SK-N-SH treated with all-trans-retinoic acid at 6 μM for 48 hours (cell line): ENCODE measurements around the gene MTOR.

Source experiments
- ATAC-seq: fragments of 200-7000 bp; cut with Tn5 transposase; 3 replicates; pipeline ENCODE4 v1.9.1; 2020; ENCODE audit warnings: mild to moderate bottlenecking, moderate library complexity
- ARNTL ChIP-seq: fragments of 450-650 bp; formaldehyde crosslinking; IDR thresholded peaks from 2 replicates; pipeline ENCODE4 v1.5.0; 2020; ENCODE audit warnings: low read depth, mild to moderate bottlenecking, moderate library complexity, borderline replicate concordance
- BACH2 ChIP-seq: fragments of 250-450 bp; sonication (Bioruptor Pico); IDR thresholded peaks from 2 replicates; pipeline ENCODE4 v1.9.0; 2021; ENCODE audit warnings: mild to moderate bottlenecking, borderline replicate concordance
- CSDC2 ChIP-seq: fragments of 250-450 bp; sonication (Bioruptor Pico); IDR thresholded peaks from 2 replicates; pipeline ENCODE4 v1.5.0; 2020; ENCODE audit warnings: mild to moderate bottlenecking, moderate library complexity
- ESRRG ChIP-seq: fragments of 250-450 bp; sonication (Bioruptor Pico); IDR thresholded peaks from 2 replicates; pipeline ENCODE4 v1.6.1; 2021; ENCODE audit warnings: mild to moderate bottlenecking
- GLIS3 ChIP-seq: fragments of 250-450 bp; sonication (Bioruptor Pico); IDR thresholded peaks from 2 replicates; pipeline ENCODE4 v1.5.0; 2020; ENCODE audit warnings: mild to moderate bottlenecking, moderate library complexity
- ISL1 ChIP-seq: fragments of 250-450 bp; sonication (Bioruptor Pico); IDR thresholded peaks from 2 replicates; pipeline ENCODE4 v2.1.2; 2022; ENCODE audit warnings: mild to moderate bottlenecking, moderate library complexity
- OSR1 ChIP-seq: fragments of 250-450 bp; sonication (Bioruptor Pico); IDR thresholded peaks from 2 replicates; pipeline ENCODE4 v1.8.0; 2022; ENCODE audit warnings: moderate library complexity, mild to moderate bottlenecking, inconsistent platforms
- PPARA ChIP-seq: fragments of 250-450 bp; sonication (Bioruptor Pico); IDR thresholded peaks from 2 replicates; pipeline ENCODE4 v1.5.0; 2020; ENCODE audit warnings: mild to moderate bottlenecking, borderline replicate concordance
- RARB ChIP-seq: fragments of 250-450 bp; sonication (Bioruptor Pico); IDR thresholded peaks from 2 replicates; pipeline ENCODE4 v1.8.0; 2021; ENCODE audit warnings: mild to moderate bottlenecking, moderate library complexity
- SNAI2 ChIP-seq: fragments of 250-450 bp; sonication (Bioruptor Pico); IDR thresholded peaks from 2 replicates; pipeline ENCODE4 v1.5.0; 2020; ENCODE audit warnings: mild to moderate bottlenecking, moderate library complexity
- TOX ChIP-seq: fragments of 250-450 bp; sonication (Bioruptor Pico); IDR thresholded peaks from 2 replicates; pipeline ENCODE4 v1.8.0; 2021; ENCODE audit warnings: mild to moderate bottlenecking, moderate library complexity, borderline replicate concordance
- ZC3H10 ChIP-seq: fragments of 250-450 bp; sonication (Bioruptor Pico); IDR thresholded peaks from 2 replicates; pipeline ENCODE4 v1.5.1; 2021; ENCODE audit warnings: mild to moderate bottlenecking, moderate library complexity
- ZFP3 ChIP-seq: fragments of 250-450 bp; sonication (Bioruptor Pico); IDR thresholded peaks from 2 replicates; pipeline ENCODE4 v1.5.0; 2020; ENCODE audit warnings: mild to moderate bottlenecking, moderate library complexity
- ZFP30 ChIP-seq: fragments of 450-650 bp; formaldehyde crosslinking; IDR thresholded peaks from 2 replicates; pipeline ENCODE4 v1.5.0; 2022; ENCODE audit warnings: mild to moderate bottlenecking, moderate library complexity
- ZNF70 ChIP-seq: fragments of 450-650 bp; formaldehyde crosslinking; IDR thresholded peaks from 2 replicates; pipeline ENCODE4 v1.5.0; 2020; ENCODE audit warnings: mild to moderate bottlenecking, moderate library complexity
- ZNF8 ChIP-seq: fragments of 450-650 bp; formaldehyde crosslinking; IDR thresholded peaks from 2 replicates; pipeline ENCODE4 v1.5.0; 2020; ENCODE audit warnings: mild to moderate bottlenecking, moderate library complexity
- TF ChIP-seq, protein P1 (sequence below): fragments of 250-450 bp; sonication (Bioruptor Pico); IDR thresholded peaks from 2 replicates; pipeline ENCODE4 v1.5.1; 2020; ENCODE audit warnings: low read depth, mild to moderate bottlenecking, moderate library complexity
- TF ChIP-seq, protein P2 (sequence below): fragments of 250-450 bp; sonication (Bioruptor Pico); IDR thresholded peaks from 2 replicates; pipeline ENCODE4 v1.8.0; 2021; ENCODE audit warnings: low read depth, mild to moderate bottlenecking, moderate library complexity, borderline replicate concordance
- TF ChIP-seq, protein P3 (sequence below): fragments of 250-450 bp; sonication (Bioruptor Pico); IDR thresholded peaks from 2 replicates; pipeline ENCODE4 v1.5.1; 2021; ENCODE audit warnings: mild to moderate bottlenecking, moderate library complexity
- TF ChIP-seq, protein P4 (sequence below): fragments of 250-450 bp; sonication (Bioruptor Pico); IDR thresholded peaks from 2 replicates; pipeline ENCODE4 v1.8.0; 2020; ENCODE audit warnings: mild to moderate bottlenecking, moderate library complexity, borderline replicate concordance

MTOR gene

DNA sequence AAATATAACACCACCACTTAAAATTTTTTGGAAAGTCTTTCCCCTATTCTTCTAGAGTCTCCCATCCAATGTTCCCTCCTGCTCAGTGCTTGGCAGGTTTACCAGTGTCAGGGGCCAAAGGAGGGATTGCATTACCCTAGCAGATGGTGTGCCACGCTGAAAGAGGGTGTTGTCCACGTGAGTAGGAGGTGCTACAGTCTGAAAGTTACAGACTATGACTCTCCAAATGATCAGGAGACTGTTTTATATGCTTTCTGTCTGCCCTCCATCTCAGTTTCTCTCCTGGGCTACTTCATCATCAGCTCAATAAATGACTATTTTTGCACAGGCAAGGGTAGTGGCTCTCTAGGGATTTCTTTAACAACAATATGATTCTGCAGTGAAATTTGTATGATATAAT is 104.5 kb downstream of the MTOR start (continued):
- TF ChIP-seq, protein P1, sequence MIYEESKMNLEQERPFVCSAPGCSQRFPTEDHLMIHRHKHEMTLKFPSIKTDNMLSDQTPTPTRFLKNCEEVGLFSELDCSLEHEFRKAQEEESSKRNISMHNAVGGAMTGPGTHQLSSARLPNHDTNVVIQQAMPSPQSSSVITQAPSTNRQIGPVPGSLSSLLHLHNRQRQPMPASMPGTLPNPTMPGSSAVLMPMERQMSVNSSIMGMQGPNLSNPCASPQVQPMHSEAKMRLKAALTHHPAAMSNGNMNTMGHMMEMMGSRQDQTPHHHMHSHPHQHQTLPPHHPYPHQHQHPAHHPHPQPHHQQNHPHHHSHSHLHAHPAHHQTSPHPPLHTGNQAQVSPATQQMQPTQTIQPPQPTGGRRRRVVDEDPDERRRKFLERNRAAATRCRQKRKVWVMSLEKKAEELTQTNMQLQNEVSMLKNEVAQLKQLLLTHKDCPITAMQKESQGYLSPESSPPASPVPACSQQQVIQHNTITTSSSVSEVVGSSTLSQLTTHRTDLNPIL (CRISPR knock-in tag), result no peak
- TF ChIP-seq BACH2, result no peak
- TF ChIP-seq ZC3H10 (CRISPR knock-in tag), result no peak
- TF ChIP-seq, protein P2, sequence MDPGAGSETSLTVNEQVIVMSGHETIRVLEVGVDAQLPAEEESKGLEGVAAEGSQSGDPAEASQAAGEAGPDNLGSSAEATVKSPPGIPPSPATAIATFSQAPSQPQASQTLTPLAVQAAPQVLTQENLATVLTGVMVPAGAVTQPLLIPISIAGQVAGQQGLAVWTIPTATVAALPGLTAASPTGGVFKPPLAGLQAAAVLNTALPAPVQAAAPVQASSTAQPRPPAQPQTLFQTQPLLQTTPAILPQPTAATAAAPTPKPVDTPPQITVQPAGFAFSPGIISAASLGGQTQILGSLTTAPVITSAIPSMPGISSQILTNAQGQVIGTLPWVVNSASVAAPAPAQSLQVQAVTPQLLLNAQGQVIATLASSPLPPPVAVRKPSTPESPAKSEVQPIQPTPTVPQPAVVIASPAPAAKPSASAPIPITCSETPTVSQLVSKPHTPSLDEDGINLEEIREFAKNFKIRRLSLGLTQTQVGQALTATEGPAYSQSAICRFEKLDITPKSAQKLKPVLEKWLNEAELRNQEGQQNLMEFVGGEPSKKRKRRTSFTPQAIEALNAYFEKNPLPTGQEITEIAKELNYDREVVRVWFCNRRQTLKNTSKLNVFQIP (CRISPR knock-in tag), result no peak
- no peak for TF ChIP-seq ESRRG (CRISPR knock-in tag)
- TF ChIP-seq SNAI2 (CRISPR knock-in tag), result no peak
- no peak for TF ChIP-seq PPARA (CRISPR knock-in tag)
- TF ChIP-seq ZFP3 (CRISPR knock-in tag), result no peak

DNA sequence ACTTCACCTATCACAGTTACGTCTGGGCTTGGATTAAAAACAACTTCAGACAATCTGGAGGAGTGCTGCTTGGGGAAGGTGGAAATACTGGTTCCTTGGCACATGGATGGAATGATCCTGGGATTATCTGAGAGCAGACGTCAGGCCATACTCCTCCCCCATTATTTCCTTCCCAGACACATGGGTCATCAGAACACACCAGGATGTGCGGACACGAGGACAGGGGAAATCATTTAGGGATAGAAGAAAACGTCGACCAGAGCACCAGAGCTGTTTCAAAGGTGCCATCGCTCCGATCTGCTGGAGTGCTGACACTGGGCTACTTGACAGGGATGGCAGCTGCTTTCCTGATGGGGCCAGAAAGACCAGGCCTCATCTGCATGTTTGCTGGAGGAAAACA is 105.0 kb downstream of the MTOR start:
- no peak for ATAC-seq
- TF ChIP-seq BACH2, result no peak
- no peak for TF ChIP-seq ZNF70

DNA sequence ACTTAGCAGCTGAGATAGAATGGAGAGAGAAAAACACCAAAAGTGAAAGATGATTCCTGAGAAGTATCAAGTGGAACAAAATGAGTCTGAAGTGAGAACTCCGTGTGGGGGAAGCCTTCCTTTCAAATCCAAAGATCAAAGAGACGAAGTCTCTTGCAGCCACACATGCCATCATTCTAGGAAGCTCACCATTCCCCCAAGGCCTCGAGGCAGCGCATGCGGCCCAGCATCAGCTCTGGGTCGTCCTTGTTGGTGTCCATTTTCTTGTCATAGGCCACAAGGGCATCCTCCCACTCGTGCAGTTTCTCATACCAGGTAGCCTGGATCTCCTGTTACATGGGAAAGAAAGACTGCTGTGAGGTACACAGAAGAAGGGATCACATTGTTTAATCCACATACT is 105.4 kb downstream of the MTOR start:
- TF ChIP-seq TOX (CRISPR knock-in tag) (no peak), ZFP30 (CRISPR knock-in tag) (no peak), ESRRG (CRISPR knock-in tag) (no peak), ZNF8 (CRISPR knock-in tag) (no peak), PPARA (CRISPR knock-in tag) (no peak), ARNTL (CRISPR knock-in tag) (no peak), OSR1 (CRISPR knock-in tag) (no peak), ZC3H10 (CRISPR knock-in tag) (no peak), CSDC2 (CRISPR knock-in tag) (no peak), ZNF70 (no peak), ISL1 (CRISPR knock-in tag) (no peak), RARB (no peak)
- TF ChIP-seq, protein P3, sequence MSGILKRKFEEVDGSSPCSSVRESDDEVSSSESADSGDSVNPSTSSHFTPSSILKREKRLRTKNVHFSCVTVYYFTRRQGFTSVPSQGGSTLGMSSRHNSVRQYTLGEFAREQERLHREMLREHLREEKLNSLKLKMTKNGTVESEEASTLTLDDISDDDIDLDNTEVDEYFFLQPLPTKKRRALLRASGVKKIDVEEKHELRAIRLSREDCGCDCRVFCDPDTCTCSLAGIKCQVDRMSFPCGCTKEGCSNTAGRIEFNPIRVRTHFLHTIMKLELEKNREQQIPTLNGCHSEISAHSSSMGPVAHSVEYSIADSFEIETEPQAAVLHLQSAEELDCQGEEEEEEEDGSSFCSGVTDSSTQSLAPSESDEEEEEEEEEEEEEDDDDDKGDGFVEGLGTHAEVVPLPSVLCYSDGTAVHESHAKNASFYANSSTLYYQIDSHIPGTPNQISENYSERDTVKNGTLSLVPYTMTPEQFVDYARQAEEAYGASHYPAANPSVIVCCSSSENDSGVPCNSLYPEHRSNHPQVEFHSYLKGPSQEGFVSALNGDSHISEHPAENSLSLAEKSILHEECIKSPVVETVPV (CRISPR knock-in tag), result no peak
- TF ChIP-seq, protein P4, sequence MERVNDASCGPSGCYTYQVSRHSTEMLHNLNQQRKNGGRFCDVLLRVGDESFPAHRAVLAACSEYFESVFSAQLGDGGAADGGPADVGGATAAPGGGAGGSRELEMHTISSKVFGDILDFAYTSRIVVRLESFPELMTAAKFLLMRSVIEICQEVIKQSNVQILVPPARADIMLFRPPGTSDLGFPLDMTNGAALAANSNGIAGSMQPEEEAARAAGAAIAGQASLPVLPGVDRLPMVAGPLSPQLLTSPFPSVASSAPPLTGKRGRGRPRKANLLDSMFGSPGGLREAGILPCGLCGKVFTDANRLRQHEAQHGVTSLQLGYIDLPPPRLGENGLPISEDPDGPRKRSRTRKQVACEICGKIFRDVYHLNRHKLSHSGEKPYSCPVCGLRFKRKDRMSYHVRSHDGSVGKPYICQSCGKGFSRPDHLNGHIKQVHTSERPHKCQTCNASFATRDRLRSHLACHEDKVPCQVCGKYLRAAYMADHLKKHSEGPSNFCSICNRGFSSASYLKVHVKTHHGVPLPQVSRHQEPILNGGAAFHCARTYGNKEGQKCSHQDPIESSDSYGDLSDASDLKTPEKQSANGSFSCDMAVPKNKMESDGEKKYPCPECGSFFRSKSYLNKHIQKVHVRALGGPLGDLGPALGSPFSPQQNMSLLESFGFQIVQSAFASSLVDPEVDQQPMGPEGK (CRISPR knock-in tag), result no peak
- TF ChIP-seq, all 23 proteins: peak for 0
- no peak for ATAC-seq

DNA sequence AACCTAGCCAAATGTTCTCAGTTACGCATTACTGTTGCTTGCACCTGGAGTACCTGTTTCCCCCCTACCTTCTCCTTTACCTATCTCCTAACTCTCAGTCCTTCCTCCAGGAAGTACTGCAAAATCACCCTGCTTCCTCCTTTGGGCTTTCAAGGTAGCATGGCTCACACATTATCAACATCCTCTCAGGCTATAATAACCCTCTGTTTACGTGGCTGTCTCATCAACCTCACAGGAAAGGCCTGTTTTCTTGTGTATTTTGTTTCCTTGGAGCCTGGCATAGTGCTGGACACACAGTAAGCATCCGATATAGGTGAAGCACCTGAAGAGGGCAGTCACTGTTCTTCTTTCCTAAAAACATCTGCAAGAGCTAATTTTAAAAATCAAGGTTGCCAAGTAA is 105.9 kb downstream of the MTOR start:
- no peak for TF ChIP-seq ZFP3 (CRISPR knock-in tag)
- no peak for TF ChIP-seq BACH2
- TF ChIP-seq, protein P3 (CRISPR knock-in tag), result no peak
- TF ChIP-seq ESRRG (CRISPR knock-in tag), result no peak
- no peak for TF ChIP-seq ISL1 (CRISPR knock-in tag)
- no peak for TF ChIP-seq ZNF8 (CRISPR knock-in tag)
- no peak for TF ChIP-seq ZNF70
- no peak for TF ChIP-seq CSDC2 (CRISPR knock-in tag)
- no peak for ATAC-seq

DNA sequence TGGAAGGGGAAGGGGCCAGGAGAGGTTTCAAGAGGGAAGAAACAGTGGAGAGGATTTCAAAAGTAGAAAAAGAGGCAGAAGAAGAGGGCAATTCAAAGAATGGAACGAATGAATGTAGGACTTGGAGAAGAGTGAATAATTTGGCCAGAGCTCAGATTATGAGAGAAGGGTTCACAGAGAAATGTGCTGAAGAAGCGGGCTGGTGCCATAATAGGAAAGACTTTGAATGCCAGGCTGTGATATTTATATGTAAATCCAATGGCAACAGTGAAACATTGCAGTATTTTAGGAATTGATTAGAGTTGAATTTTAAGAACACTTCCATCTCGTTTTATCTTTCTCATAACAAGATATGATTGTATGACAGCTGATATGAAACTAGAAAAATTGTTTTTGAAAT is 109.2 kb downstream of the MTOR start:
- TF ChIP-seq BACH2 (no peak), SNAI2 (CRISPR knock-in tag) (no peak), ISL1 (CRISPR knock-in tag) (no peak), ZFP3 (CRISPR knock-in tag) (no peak), CSDC2 (CRISPR knock-in tag) (no peak), GLIS3 (CRISPR knock-in tag) (no peak)
- TF ChIP-seq, all 23 proteins: peak for 0
- ATAC-seq, result no peak
